OCI-LY3 (cell line): Measurements from ENCODE around the gene BRAF.
"Not testable (repeated sequence)": the region's sequence is repeated elsewhere in the genome, so short reads cannot be mapped to it uniquely, and the experiment has no call there.

Source experiments
- H2AFZ ChIP-seq: fragments of 200-600, 300-600 bp; shearing (Covaris generic); 2 replicates; pipeline ENCODE4 v1.6.0; 2014; ENCODE audit warnings: antibody characterized with exemption, low read depth, low read length
- H3K27ac ChIP-seq: fragments of 200-600, 300-600 bp; sonication (generic); 2 replicates; pipeline ENCODE4 v1.5.1; 2014; ENCODE audit warnings: mild to moderate bottlenecking, low read length, moderate library complexity, mixed read lengths
- H3K27me3 ChIP-seq: fragments of 200-600, 300-600 bp; sonication (generic); 2 replicates; pipeline ENCODE4 v1.6.1; 2014; ENCODE audit warnings: low read depth, low read length, mixed read lengths
- H3K36me3 ChIP-seq: fragments of 200-600, 300-600 bp; sonication (generic); replicated peaks from 2 replicates; pipeline ENCODE3; 2014; ENCODE audit warnings: low read depth, low read length, mixed read lengths
- H3K4me1 ChIP-seq: fragments of 300-600, 200-600 bp; sonication (generic); 2 replicates; pipeline ENCODE4 v1.6.1; 2014; ENCODE audit warnings: low read length, mixed read lengths
- H3K4me2 ChIP-seq: fragments of 200-600, 300-600 bp; sonication (generic); 2 replicates; pipeline ENCODE4 v1.6.1; 2014; ENCODE audit warnings: low read length, mixed read lengths
- H3K4me3 ChIP-seq: fragments of 300-600, 200-600 bp; sonication (generic); 2 replicates; pipeline ENCODE4 v1.5.1; 2014; ENCODE audit warnings: antibody characterized with exemption, mild to moderate bottlenecking, low read length, moderate library complexity
- H3K79me2 ChIP-seq: fragments of 300-600, 200-600 bp; shearing (Covaris generic); 2 replicates; pipeline ENCODE4 v1.6.1; 2014; ENCODE audit warnings: mild to moderate bottlenecking, low read length, mixed read lengths
- H3K9ac ChIP-seq: fragments of 300-600, 200-600 bp; shearing (Covaris generic); 2 replicates; pipeline ENCODE4 v1.6.0; 2014; ENCODE audit warnings: mild to moderate bottlenecking, low read length, moderate library complexity
- H3K9me3 ChIP-seq: fragments of 200-600, 300-600 bp; shearing (Covaris generic); 2 replicates; pipeline ENCODE4 v1.6.1; 2014; ENCODE audit warnings: low read length, mixed read lengths; ENCODE audit not compliant: insufficient read depth
- H4K20me1 ChIP-seq: fragments of 200-600, 300-600 bp; sonication (generic); 2 replicates; pipeline ENCODE4 v1.6.1; 2016; ENCODE audit warnings: low read length, mixed read lengths; ENCODE audit not compliant: insufficient read depth
- CTCF ChIP-seq: fragments of 200-600, 300-600 bp; sonication (generic); IDR thresholded peaks from 2 replicates; pipeline ENCODE4 v1.5.1; 2014; ENCODE audit warnings: antibody characterized with exemption, low read length, low read depth
- EZH2phosphoT487 ChIP-seq: fragments of 200-600 bp; shearing (Covaris generic); IDR thresholded peaks from 2 replicates; pipeline ENCODE4 v1.6.1; 2018; ENCODE audit warnings: antibody characterized with exemption, mixed run types, low read depth

The BRAF gene

GRCh38 chr7:140940898-140941297 lies 16.2 kb upstream of the BRAF start:
- H3K4me1 ChIP-seq: peaks cover 13% of the 10 kb centered on the region
- H3K79me2 ChIP-seq: no peaks in the 10 kb centered on the region
- H3K9ac ChIP-seq: no peak overlapping the region
- H3K27ac ChIP-seq: no peak overlapping the region
- no peak overlapping the region for H3K4me3 ChIP-seq
- H4K20me1 ChIP-seq: no peaks in the 10 kb centered on the region
- H3K4me2 ChIP-seq: no peak overlapping the region
- H3K36me3 ChIP-seq: no peaks in the 10 kb centered on the region
- H3K27me3 ChIP-seq: 0 out of 2 replicates have a peak, but pooled peaks cover under 1% of the 10 kb centered on the region
- no peak for TF ChIP-seq EZH2phosphoT487
- no peak for TF ChIP-seq CTCF
- no peaks in the 10 kb centered on the region for H3K9me3 ChIP-seq
- no peak overlapping the region for H2AFZ ChIP-seq

- peaks cover 4% of the 10 kb centered on the region for H3K27me3 ChIP-seq
- H3K4me2 ChIP-seq: no peak overlapping the region
- H3K27ac ChIP-seq: no peak overlapping the region
- no peak overlapping the region for H3K4me3 ChIP-seq
- H2AFZ ChIP-seq: no peak overlapping the region
- no peaks in the 10 kb centered on the region for H3K79me2 ChIP-seq
- H3K36me3 ChIP-seq: no peaks in the 10 kb centered on the region
- H3K4me1 ChIP-seq: peaks cover 13% of the 10 kb centered on the region
- no peaks in the 10 kb centered on the region for H4K20me1 ChIP-seq
- H3K9me3 ChIP-seq: no peaks in the 10 kb centered on the region
- H3K9ac ChIP-seq: no peak overlapping the region
- TF ChIP-seq EZH2phosphoT487: no peak
- no peak for TF ChIP-seq CTCF
Measured at GRCh38 chr7:140937702-140938264, 13.1 kb upstream of the BRAF start.

DNA sequence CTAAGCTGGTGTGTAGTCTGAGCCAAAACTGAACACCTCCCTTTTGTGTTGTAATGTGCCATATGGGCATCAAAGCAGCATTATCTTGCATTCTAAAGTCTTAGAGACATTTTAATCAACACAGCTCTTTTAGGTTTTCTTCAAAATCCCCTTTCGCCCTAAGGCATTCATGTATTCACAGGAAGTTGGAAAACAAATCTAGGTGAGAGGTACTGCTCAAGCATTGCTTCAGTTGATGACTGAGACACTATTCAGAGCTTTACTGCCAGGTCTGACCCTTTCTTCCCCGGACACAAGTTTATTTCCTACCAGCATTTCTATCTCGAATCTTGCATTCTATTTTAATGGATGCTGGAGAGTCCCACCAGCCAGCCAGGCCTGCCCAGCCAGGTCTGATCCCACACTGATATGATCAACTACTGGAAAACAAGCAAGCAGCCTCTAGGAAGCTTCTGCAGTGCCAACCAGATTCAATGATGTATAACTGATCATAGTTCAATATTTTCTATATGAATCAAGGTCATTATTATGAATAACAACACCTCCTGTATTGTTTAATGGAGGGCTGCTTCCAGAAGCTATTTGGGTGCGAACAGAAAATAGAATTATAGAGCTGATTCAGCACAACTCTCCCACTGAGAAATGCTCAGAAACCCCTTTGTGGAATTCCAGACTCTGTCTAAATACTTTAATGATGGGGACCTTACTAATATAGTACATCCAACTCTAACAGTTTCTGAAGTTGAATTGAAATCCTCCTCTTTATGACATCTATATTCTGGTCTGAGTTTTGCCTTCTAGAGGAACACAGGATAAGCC lies 4.0 kb upstream of the BRAF start:
- no peaks in the 10 kb centered on the region for H3K9me3 ChIP-seq
- peaks cover 4% of the 10 kb centered on the region; the same call in 1 of the 2 replicates for H3K4me1 ChIP-seq
- H3K4me3 ChIP-seq: no peak overlapping the region
- H2AFZ ChIP-seq: no peak overlapping the region
- H3K4me2 ChIP-seq: no peak overlapping the region
- H3K9ac ChIP-seq: no peak overlapping the region
- peaks cover 8% of the 10 kb centered on the region for H3K79me2 ChIP-seq
- peaks cover 13% of the 10 kb centered on the region for H3K27me3 ChIP-seq
- H3K27ac ChIP-seq: no peak overlapping the region
- no peak for TF ChIP-seq EZH2phosphoT487
- no peak for TF ChIP-seq CTCF
- H3K36me3 ChIP-seq: no peaks in the 10 kb centered on the region
- H4K20me1 ChIP-seq: peaks cover 1% of the 10 kb centered on the region; the same call in 1 of the 2 replicates

- not testable (repeated sequence) for H3K27ac ChIP-seq, H3K4me1 ChIP-seq, H3K9ac ChIP-seq, H2AFZ ChIP-seq, H3K36me3 ChIP-seq, H3K4me3 ChIP-seq, H3K4me2 ChIP-seq, H4K20me1 ChIP-seq, H3K9me3 ChIP-seq
- peaks cover 16% of the 10 kb centered on the region for H3K79me2 ChIP-seq
- H3K27me3 ChIP-seq: peaks cover 11% of the 10 kb centered on the region
Measured at GRCh38 chr7:140927945-140928344, 3.2 kb upstream of the BRAF start.
